ENCODE results near the gene TFDP2. TPM values are rescaled to one million over a fixed set of nuclear protein-coding genes. Genes with fewer than 3 reads are reported as not detected.
"Not testable (repeated sequence)": the region's sequence is repeated elsewhere in the genome, so short reads cannot be mapped to it uniquely, and the experiment has no call there.

Gene TFDP2
- total and polyA plus RNA-seq, 2 donors, result 19.1 to 76.6 TPM

GRCh38 chr3:141915766-141916165, 233.6 kb downstream of the TFDP2 start:
- DNase-seq (ENCODE audit: extremely low spot score), result no peak
- 74% methylated on average over 2 of the region's 2 CpGs for WGBS
- Histone ChIP-seq H3K27ac (ENCODE audit: low read depth) (no peak overlapping the region), H3K4me1 (ENCODE audit: insufficient read depth) (no peaks in the 10 kb centered on the region), H3K4me3 (ENCODE audit: low read depth, low read length) (no peak overlapping the region), H3K36me3 (ENCODE audit: insufficient read depth) (peaks cover 2% of the 10 kb centered on the region)

GRCh38 chr3:141915016-141915415, 234.3 kb downstream of the TFDP2 start:
- WGBS, result 74% methylated on average over 5 of the region's 5 CpGs
- Histone ChIP-seq H3K4me3 (ENCODE audit: low read depth, low read length) (no peak overlapping the region), H3K36me3 (ENCODE audit: insufficient read depth) (peaks cover 2% of the 10 kb centered on the region), H3K27ac (ENCODE audit: low read depth) (no peak overlapping the region), H3K4me1 (ENCODE audit: insufficient read depth) (no peaks in the 10 kb centered on the region)
- DNase-seq (ENCODE audit: extremely low spot score), result no peak

- DNase-seq (ENCODE audit: extremely low spot score), result no peak
- Histone ChIP-seq H3K4me3 (ENCODE audit: low read depth, low read length) (no peak overlapping the region), H3K27ac (ENCODE audit: low read depth) (no peak overlapping the region), H3K4me1 (ENCODE audit: insufficient read depth) (no peaks in the 10 kb centered on the region), H3K36me3 (ENCODE audit: insufficient read depth) (peaks cover 2% of the 10 kb centered on the region)
- 92% methylated on average over 4 of the region's 4 CpGs for WGBS
These were observed 235.0 kb downstream of the TFDP2 start for GRCh38 chr3:141914311-141914710.

- Histone ChIP-seq H3K4me3 (ENCODE audit: low read depth, low read length) (no peak overlapping the region), H3K36me3 (ENCODE audit: insufficient read depth) (peaks cover 2% of the 10 kb centered on the region), H3K4me1 (ENCODE audit: insufficient read depth) (no peaks in the 10 kb centered on the region), H3K27ac (ENCODE audit: low read depth) (no peak overlapping the region)
- DNase-seq (ENCODE audit: extremely low spot score), result no peak
- 46% methylated on average over 1 of the region's 1 CpG for WGBS
These were observed 236.1 kb downstream of the TFDP2 start for GRCh38 chr3:141913150-141913811.

GRCh38 chr3:141909986-141910385, 239.4 kb downstream of the TFDP2 start:
- WGBS, result 99% methylated on average over 4 of the region's 4 CpGs
- not testable (repeated sequence) for H3K36me3 ChIP-seq (ENCODE audit: insufficient read depth); H3K27ac ChIP-seq (ENCODE audit: low read depth); DNase-seq (ENCODE audit: extremely low spot score); H3K4me3 ChIP-seq (ENCODE audit: low read depth, low read length); H3K4me1 ChIP-seq (ENCODE audit: insufficient read depth)

- Histone ChIP-seq H3K4me3 (ENCODE audit: low read depth, low read length) (no peak overlapping the region), H3K4me1 (ENCODE audit: insufficient read depth) (no peaks in the 10 kb centered on the region), H3K27ac (ENCODE audit: low read depth) (no peak overlapping the region), H3K36me3 (ENCODE audit: insufficient read depth) (peaks cover 2% of the 10 kb centered on the region)
- no peak for DNase-seq (ENCODE audit: extremely low spot score)
These were observed 239.9 kb downstream of the TFDP2 start for GRCh38 chr3:141909408-141909807.

GRCh38 chr3:141905129-141905528, 244.2 kb downstream of the TFDP2 start:
- Histone ChIP-seq H3K4me3 (ENCODE audit: low read depth, low read length) (no peak overlapping the region), H3K27ac (ENCODE audit: low read depth) (no peak overlapping the region), H3K4me1 (ENCODE audit: insufficient read depth) (no peaks in the 10 kb centered on the region), H3K36me3 (ENCODE audit: insufficient read depth) (no peaks in the 10 kb centered on the region)
- WGBS, result 91% methylated on average over 2 of the region's 2 CpGs
- no peak for DNase-seq (ENCODE audit: extremely low spot score)

- no peaks in the 10 kb centered on the region for H3K4me1 ChIP-seq (ENCODE audit: insufficient read depth)
- DNase-seq (ENCODE audit: extremely low spot score), result no peak
- 74% methylated on average over 4 of the region's 4 CpGs for WGBS
- H3K36me3 ChIP-seq (ENCODE audit: insufficient read depth), result no peaks in the 10 kb centered on the region
- no peak overlapping the region for H3K4me3 ChIP-seq (ENCODE audit: low read depth, low read length)
- no peak overlapping the region for H3K27ac ChIP-seq (ENCODE audit: low read depth)
These were observed 245.1 kb downstream of the TFDP2 start for GRCh38 chr3:141904203-141904602.

- no peak for DNase-seq (ENCODE audit: extremely low spot score)
- no peaks in the 10 kb centered on the region for H3K36me3 ChIP-seq (ENCODE audit: insufficient read depth)
- 78% methylated on average over 2 of the region's 2 CpGs for WGBS
- H3K4me1 ChIP-seq (ENCODE audit: insufficient read depth), result no peaks in the 10 kb centered on the region
- no peak overlapping the region for H3K27ac ChIP-seq (ENCODE audit: low read depth)
- no peak overlapping the region for H3K4me3 ChIP-seq (ENCODE audit: low read depth, low read length)
These were observed 247.4 kb downstream of the TFDP2 start for GRCh38 chr3:141901914-141902313.

- WGBS, result 98% methylated on average over 3 of the region's 3 CpGs
- Histone ChIP-seq H3K36me3 (ENCODE audit: insufficient read depth) (no peaks in the 10 kb centered on the region), H3K4me3 (ENCODE audit: low read depth, low read length) (no peak overlapping the region), H3K4me1 (ENCODE audit: insufficient read depth) (no peaks in the 10 kb centered on the region), H3K27ac (ENCODE audit: low read depth) (no peak overlapping the region)
- DNase-seq (ENCODE audit: extremely low spot score), result no peak
These were observed 249.0 kb downstream of the TFDP2 start for GRCh38 chr3:141900343-141900742.

- H3K4me1 ChIP-seq (ENCODE audit: insufficient read depth), result no peaks in the 10 kb centered on the region
- H3K4me3 ChIP-seq (ENCODE audit: low read depth, low read length), result no peak overlapping the region
- no peak for DNase-seq (ENCODE audit: extremely low spot score)
- H3K36me3 ChIP-seq (ENCODE audit: insufficient read depth), result no peaks in the 10 kb centered on the region
- H3K27ac ChIP-seq (ENCODE audit: low read depth), result no peak overlapping the region
- WGBS, result 99% methylated on average over 1 of the region's 1 CpG
These were observed 250.4 kb downstream of the TFDP2 start for GRCh38 chr3:141898908-141899307.

GRCh38 chr3:141895731-141896130, 253.6 kb downstream of the TFDP2 start:
- Histone ChIP-seq H3K27ac (ENCODE audit: low read depth) (no peak overlapping the region), H3K4me1 (ENCODE audit: insufficient read depth) (no peaks in the 10 kb centered on the region), H3K4me3 (ENCODE audit: low read depth, low read length) (no peak overlapping the region), H3K36me3 (ENCODE audit: insufficient read depth) (no peaks in the 10 kb centered on the region)
- DNase-seq (ENCODE audit: extremely low spot score), result no peak
- WGBS, result 96% methylated on average over 3 of the region's 3 CpGs

GRCh38 chr3:141894524-141895176, 254.7 kb downstream of the TFDP2 start:
- no peaks in the 10 kb centered on the region for H3K36me3 ChIP-seq (ENCODE audit: insufficient read depth)
- no peak overlapping the region for H3K4me3 ChIP-seq (ENCODE audit: low read depth, low read length)
- H3K4me1 ChIP-seq (ENCODE audit: insufficient read depth), result no peaks in the 10 kb centered on the region
- no peak overlapping the region for H3K27ac ChIP-seq (ENCODE audit: low read depth)
- 72% methylated on average over 5 of the region's 5 CpGs for WGBS
- no peak for DNase-seq (ENCODE audit: extremely low spot score)

Measured in urinary bladder (tissue), 4 donors.